Measurements from ENCODE around the gene COL16A1. TPM values are rescaled to one million over a fixed set of nuclear protein-coding genes. Genes with fewer than 3 reads are reported as not detected.

COL16A1 gene
- total RNA-seq, 2 experiments from 2014 or later = 0.34 TPM; not detected in 1

DNA sequence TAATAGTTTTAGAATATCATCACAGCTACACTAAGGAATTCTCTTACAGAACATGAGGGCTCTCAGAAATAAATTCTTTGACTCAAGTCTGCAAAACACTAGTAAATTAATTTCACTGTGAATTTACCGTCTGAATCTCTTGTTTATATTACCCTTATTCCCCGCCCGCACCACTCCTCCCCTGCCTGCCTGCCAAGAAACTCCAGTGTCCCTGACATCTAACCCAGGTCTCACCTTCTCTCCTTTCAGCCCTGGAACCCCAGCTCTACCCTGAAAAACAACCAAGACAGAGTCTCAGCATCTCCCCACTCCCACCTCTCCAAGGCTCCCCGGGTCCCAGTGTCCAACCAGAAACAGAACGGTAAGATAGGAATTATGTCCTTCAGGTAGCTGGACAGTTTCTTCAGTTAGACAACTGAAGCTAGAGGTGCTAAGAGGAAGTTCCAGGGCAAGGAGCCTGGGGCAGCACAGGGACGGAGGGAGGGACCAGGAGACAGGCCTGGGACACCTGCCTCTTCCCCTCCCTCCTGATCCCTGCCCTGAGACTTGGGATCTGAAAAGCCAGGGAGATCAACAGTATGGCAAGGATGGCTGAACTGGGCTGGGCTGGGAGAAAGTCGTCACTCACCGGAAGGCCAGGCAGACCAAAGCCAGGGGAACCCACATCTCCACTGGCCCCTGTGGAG is 15.4 kb downstream of the COL16A1 start:
- H3K36me3 Mint-ChIP-seq (ENCODE audit: low read depth) = no peaks in the 10 kb centered on the region
- H3K4me3 Mint-ChIP-seq = no peak overlapping the region
- no peak overlapping the region for H3K27ac Mint-ChIP-seq
- peaks cover 13% of the 10 kb centered on the region for H3K27me3 Mint-ChIP-seq
- no peak for ATAC-seq
- no peak for DNase-seq
- H3K4me1 Mint-ChIP-seq (ENCODE audit: low read depth) = no peaks in the 10 kb centered on the region
- intact Hi-C loops (cut with micrococcal nuclease) = no loop called here
- ChIA-PET CTCF (interaction anchor here (0.9 to 1.2 kb wide), 2 partner anchors 9 kb away, joined by 3 to 4 read pairs; no protein-coding TSS in a partner anchor), POLR2A (no interaction called here)
- TF ChIP-seq, protein P1, sequence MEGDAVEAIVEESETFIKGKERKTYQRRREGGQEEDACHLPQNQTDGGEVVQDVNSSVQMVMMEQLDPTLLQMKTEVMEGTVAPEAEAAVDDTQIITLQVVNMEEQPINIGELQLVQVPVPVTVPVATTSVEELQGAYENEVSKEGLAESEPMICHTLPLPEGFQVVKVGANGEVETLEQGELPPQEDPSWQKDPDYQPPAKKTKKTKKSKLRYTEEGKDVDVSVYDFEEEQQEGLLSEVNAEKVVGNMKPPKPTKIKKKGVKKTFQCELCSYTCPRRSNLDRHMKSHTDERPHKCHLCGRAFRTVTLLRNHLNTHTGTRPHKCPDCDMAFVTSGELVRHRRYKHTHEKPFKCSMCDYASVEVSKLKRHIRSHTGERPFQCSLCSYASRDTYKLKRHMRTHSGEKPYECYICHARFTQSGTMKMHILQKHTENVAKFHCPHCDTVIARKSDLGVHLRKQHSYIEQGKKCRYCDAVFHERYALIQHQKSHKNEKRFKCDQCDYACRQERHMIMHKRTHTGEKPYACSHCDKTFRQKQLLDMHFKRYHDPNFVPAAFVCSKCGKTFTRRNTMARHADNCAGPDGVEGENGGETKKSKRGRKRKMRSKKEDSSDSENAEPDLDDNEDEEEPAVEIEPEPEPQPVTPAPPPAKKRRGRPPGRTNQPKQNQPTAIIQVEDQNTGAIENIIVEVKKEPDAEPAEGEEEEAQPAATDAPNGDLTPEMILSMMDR (IDR thresholded peaks at IDR 0.05) = no peak
- H3K9me3 Mint-ChIP-seq = no peaks in the 10 kb centered on the region

DNA sequence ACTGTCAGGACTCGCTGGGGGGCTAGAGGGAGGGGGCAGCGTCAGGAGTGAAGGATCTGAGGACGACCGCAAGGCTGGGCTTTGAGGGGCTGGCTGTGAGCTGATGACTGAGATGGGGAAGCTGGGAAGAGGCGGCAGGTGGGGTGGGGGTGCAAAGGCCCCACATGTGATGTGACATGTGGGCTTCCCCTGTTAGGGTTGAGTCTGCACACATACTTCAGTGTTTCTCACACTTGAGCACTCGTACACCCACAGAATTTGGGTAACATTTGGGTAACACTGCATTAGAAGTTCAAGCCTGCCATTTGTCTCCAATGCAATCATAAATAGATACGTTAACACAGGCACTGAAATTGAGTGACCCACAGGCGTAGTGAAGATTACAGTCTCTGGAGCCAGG is 16.2 kb downstream of the COL16A1 start:
- ChIA-PET CTCF (interaction anchor here (1.2 to 2.2 kb wide), 2 partner anchors 9 to 58 kb away, joined by 4 to 7 read pairs; no protein-coding TSS in a partner anchor), POLR2A (no interaction called here)
- H3K27me3 Mint-ChIP-seq = peaks cover 13% of the 10 kb centered on the region
- no peaks in the 10 kb centered on the region for H3K4me1 Mint-ChIP-seq (ENCODE audit: low read depth)
- no peaks in the 10 kb centered on the region for H3K36me3 Mint-ChIP-seq (ENCODE audit: low read depth)
- ATAC-seq (no peak), DNase-seq (no peak)
- TF ChIP-seq, protein P1 (IDR thresholded peaks at IDR 0.05) = no peak
- H3K9me3 Mint-ChIP-seq = no peaks in the 10 kb centered on the region
- no peak overlapping the region for H3K4me3 Mint-ChIP-seq
- intact Hi-C loops (cut with micrococcal nuclease) = no loop called here
- H3K27ac Mint-ChIP-seq = no peak overlapping the region

DNA sequence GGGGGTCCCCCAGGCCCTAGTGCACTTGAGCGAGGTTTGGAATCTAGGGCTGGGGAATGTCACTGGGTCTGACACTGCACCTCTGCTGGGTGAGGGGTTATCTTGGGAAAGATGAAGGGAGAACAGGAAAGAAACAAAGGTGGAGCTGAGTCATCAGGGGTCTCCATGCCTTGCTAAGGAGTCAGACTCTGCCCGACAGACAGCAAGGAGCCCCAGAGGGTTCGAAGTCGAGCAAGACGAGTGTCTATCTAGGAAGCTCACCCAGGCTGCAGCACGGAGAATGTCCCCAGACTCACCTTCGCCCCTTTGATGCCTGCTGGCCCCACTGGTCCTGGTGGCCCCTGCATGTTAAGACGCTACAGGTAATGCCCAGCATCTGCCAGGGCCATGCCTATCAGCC is 18.0 kb downstream of the COL16A1 start:
- H3K9me3 Mint-ChIP-seq = no peaks in the 10 kb centered on the region

DNA sequence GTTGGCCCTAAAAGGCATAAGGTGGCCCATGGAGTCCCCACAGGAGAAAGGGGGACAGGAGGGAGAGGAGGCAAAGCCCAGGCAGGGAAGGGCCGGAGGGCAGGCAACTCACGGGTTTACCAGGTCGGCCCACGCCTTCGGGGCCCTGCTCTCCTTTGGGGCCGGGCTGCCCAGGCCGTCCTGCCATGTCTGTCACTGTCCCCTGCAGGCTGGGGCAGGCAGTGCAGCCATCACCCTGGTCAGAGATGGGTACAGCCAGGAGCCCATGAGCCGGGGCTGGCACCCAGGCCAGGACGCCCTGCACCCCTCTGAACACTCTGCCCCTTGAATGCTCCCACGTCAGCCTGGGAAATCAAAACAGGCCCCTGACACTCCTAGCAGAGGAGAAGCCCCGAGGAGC is 19.8 kb downstream of the COL16A1 start:
- H3K27ac Mint-ChIP-seq = no peak overlapping the region
- CTCF ChIA-PET = interaction anchor here (1.3 kb wide), 1 partner anchor 62 kb away, joined by 5 read pairs; no protein-coding TSS in a partner anchor
- TF ChIP-seq, protein P1 (IDR thresholded peaks at IDR 0.05) = peak; percentile 37
- POLR2A ChIA-PET = no interaction called here
- H3K4me3 Mint-ChIP-seq = no peak overlapping the region
- no peaks in the 10 kb centered on the region for H3K9me3 Mint-ChIP-seq
- no peaks in the 10 kb centered on the region for H3K36me3 Mint-ChIP-seq (ENCODE audit: low read depth)
- peak; percentile 27 for DNase-seq
- no peaks in the 10 kb centered on the region for H3K4me1 Mint-ChIP-seq (ENCODE audit: low read depth)
- H3K27me3 Mint-ChIP-seq = peaks cover 13% of the 10 kb centered on the region
- intact Hi-C loops (cut with micrococcal nuclease) = no loop called here
- peak; percentile 74 for ATAC-seq

More for the DNA sequence above, 18.0 kb downstream of the COL16A1 start:
- TF ChIP-seq, protein P1 (IDR thresholded peaks at IDR 0.05) = no peak
- ChIA-PET CTCF (interaction anchor here (0.9 to 2.2 kb wide), 2 partner anchors 21 to 60 kb away, joined by 3 to 7 read pairs; no protein-coding TSS in a partner anchor), POLR2A (no interaction called here)
- Mint-ChIP-seq H3K36me3 (ENCODE audit: low read depth) (no peaks in the 10 kb centered on the region), H3K27ac (no peak overlapping the region), H3K4me3 (no peak overlapping the region), H3K27me3 (peaks cover 14% of the 10 kb centered on the region), H3K4me1 (ENCODE audit: low read depth) (no peaks in the 10 kb centered on the region)
- intact Hi-C loops (cut with micrococcal nuclease) = no loop called here
- ATAC-seq = no peak
- no peak for DNase-seq

DNA sequence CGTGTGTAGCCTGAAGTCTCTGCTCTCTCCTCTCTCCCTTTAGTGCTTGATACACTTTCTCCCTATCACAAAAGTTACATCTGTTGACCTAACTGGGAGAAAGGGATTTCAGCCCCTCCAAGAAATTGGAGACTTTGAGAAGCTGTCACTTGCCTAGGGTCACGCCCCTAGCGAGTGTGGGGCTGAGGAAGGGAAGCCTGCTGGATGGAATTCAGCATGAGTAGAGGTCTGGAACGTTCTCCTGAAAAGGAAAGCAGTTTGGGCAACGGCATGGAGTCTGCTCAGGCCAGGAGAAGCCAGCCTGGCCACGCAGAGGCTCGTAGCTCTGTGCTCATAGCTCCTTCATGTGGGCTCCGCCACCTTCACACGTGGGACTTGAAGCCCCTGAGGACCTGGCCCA is 22.4 kb downstream of the COL16A1 start:
- POLR2A ChIA-PET = no interaction called here
- CTCF ChIA-PET = no interaction called here
- Mint-ChIP-seq H3K27me3 (peaks cover 13% of the 10 kb centered on the region), H3K36me3 (ENCODE audit: low read depth) (no peaks in the 10 kb centered on the region), H3K4me3 (no peak overlapping the region), H3K27ac (no peak overlapping the region), H3K4me1 (ENCODE audit: low read depth) (no peaks in the 10 kb centered on the region), H3K9me3 (no peaks in the 10 kb centered on the region)
- TF ChIP-seq, protein P1 (IDR thresholded peaks at IDR 0.05) = no peak
- no peak for DNase-seq
- intact Hi-C loops (cut with micrococcal nuclease) = no loop called here
- no peak for ATAC-seq

Measured in activated CD8-positive, alpha-beta T cell treated with anti-CD3 and anti-CD28 coated beads for 36 hours (primary cell).